NT2/D1 (cell line): ENCODE data around the gene RPGRIP1.
A peak's percentile ranks its signal among the peaks of the same experiment; 100 is the strongest.

Source experiments
- DNase-seq: peaks from one replicate; pipeline ENCODE4 v3.0.0-alpha.2; 2011; ENCODE audit warnings: low read depth, low spot score
- H3K27me3 ChIP-seq: 2 replicates; pipeline ENCODE4 v1.6.0; 2011; ENCODE audit warnings: mild to moderate bottlenecking; ENCODE audit not compliant: insufficient read length, insufficient read depth
- H3K36me3 ChIP-seq: 2 replicates; pipeline ENCODE4 v1.6.1; 2011; ENCODE audit warnings: mild to moderate bottlenecking, low read length, mixed read lengths; ENCODE audit not compliant: insufficient read depth, insufficient read length
- H3K4me1 ChIP-seq: 2 replicates; pipeline ENCODE4 v1.5.1; 2011; ENCODE audit not compliant: insufficient read depth, insufficient read length
- H3K4me3 ChIP-seq: 2 replicates; pipeline ENCODE4 v1.5.1; 2011; ENCODE audit warnings: low read depth; ENCODE audit not compliant: insufficient read length
- H3K9ac ChIP-seq: 2 replicates; pipeline ENCODE4 v1.6.0; 2011; ENCODE audit warnings: low read depth; ENCODE audit not compliant: insufficient read length
- H3K9me3 ChIP-seq: 2 replicates; pipeline ENCODE4 v1.5.1; 2011; ENCODE audit warnings: mild to moderate bottlenecking, low read length; ENCODE audit not compliant: insufficient read depth
- SUZ12 ChIP-seq: IDR thresholded peaks from 2 replicates; pipeline ENCODE4 v1.6.1; 2011; ENCODE audit not compliant: insufficient read length, insufficient read depth; ENCODE audit errors: extremely low read depth
- YY1 ChIP-seq: IDR thresholded peaks from 2 replicates; pipeline ENCODE4 v1.6.1; 2011; ENCODE audit not compliant: insufficient read length, insufficient read depth
- ZNF274 ChIP-seq: IDR thresholded peaks from 2 replicates; pipeline ENCODE4 v1.6.1; 2011; ENCODE audit warnings: mild to moderate bottlenecking, low read depth, low read length

The RPGRIP1 gene

DNA sequence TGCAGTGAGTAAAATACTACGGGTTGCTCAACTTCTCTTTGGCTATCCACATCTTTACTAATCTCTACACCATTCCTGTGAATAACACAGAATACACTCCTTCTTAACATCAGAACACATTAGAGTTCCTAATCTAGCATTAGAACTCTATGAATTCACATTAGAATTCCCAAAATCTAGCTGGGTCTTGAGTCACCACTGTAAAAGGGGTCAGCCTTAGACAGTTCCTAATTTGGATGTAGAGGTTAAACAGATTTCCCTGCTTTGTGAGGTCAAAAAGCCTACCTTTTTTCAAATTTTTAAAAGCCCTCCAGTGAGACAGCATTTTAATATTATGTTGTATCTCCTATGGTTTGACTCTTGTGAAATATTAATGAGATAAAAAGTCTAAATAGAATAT is 18.1 kb upstream of the RPGRIP1 start:
- Histone ChIP-seq H3K4me1 (no peaks in the 10 kb centered on the region), H3K27me3 (no peaks in the 10 kb centered on the region), H3K4me3 (no peak overlapping the region), H3K9me3 (no peaks in the 10 kb centered on the region), H3K36me3 (peaks cover 93% of the 10 kb centered on the region), H3K9ac (no peak overlapping the region)
- TF ChIP-seq YY1 (no peak), SUZ12 (no peak), ZNF274 (no peak)
- no peak for DNase-seq

DNA sequence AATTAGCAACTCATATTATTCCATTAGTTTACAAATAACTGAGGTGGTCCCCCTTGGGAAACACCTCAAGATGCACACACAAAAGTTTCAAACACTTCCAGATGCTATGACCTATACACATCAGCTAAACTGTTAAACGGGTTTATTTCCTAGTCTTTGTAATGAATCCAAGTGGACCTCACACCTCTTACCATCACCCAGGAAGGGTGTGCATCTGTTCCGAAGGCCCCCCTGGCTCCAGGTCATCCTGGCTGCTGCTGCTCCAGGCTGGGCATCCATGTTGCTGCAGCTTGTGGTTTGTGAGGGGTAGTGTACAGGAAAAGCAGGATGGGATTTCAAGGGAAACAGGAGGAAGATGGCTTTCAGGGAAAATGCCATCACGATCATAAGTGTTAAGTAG is 17.5 kb upstream of the RPGRIP1 start:
- H3K9me3 ChIP-seq = no peaks in the 10 kb centered on the region
- H3K4me1 ChIP-seq = no peaks in the 10 kb centered on the region
- DNase-seq = no peak
- TF ChIP-seq YY1 = no peak
- no peak for TF ChIP-seq SUZ12
- no peak for TF ChIP-seq ZNF274
- H3K9ac ChIP-seq = no peak overlapping the region
- no peak overlapping the region for H3K4me3 ChIP-seq
- H3K27me3 ChIP-seq = no peaks in the 10 kb centered on the region
- H3K36me3 ChIP-seq = peaks cover 90% of the 10 kb centered on the region

GRCh38 chr14:21263284-21264024 is 16.4 kb upstream of the RPGRIP1 start:
- no peak for TF ChIP-seq SUZ12
- Histone ChIP-seq H3K36me3 (peaks cover 90% of the 10 kb centered on the region), H3K4me1 (no peaks in the 10 kb centered on the region), H3K9me3 (no peaks in the 10 kb centered on the region), H3K27me3 (no peaks in the 10 kb centered on the region), H3K4me3 (peak overlapping the region; percentile 16), H3K9ac (no peak overlapping the region)
- DNase-seq = no peak

DNA sequence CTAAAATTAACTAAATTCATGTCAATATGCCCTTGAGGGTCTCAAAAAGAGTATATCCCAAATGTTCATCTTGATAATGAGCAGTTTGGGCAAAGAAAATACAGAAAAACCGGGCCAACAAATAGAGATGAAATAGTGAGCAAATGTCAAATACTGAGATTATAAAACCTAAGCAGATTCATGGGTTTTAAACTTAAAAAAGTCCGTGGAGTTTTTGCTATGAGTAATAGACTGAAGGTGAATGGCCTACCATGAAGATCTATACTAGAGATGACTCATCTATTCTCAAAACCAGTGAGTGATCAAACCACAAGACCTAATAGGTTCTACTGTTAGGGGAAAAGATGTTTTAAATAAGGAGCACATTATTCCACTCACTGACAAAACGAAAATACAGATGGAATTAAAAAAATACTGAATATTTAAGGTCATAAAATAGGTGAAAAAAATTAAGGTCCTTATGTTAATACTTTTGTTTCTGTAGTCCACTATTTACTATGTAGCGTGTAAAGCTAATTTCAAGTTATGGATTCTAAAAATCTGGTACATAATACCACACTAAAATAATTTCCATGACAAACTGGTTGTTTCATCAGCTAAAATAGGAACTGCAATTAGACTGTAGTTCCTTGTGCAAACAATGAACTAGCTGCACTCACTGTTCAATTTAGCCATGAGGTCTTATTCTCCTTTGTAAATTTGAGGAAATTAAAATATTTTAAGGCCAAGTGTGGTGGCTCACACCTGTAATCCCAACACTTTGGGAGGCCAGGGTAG is 15.7 kb upstream of the RPGRIP1 start:
- Histone ChIP-seq H3K9me3 (no peaks in the 10 kb centered on the region), H3K4me3 (peak overlapping the region; percentile 16), H3K9ac (no peak overlapping the region), H3K36me3 (peaks cover 88% of the 10 kb centered on the region), H3K27me3 (no peaks in the 10 kb centered on the region), H3K4me1 (no peaks in the 10 kb centered on the region)
- TF ChIP-seq ZNF274 (no peak), YY1 (no peak), SUZ12 (no peak)
- no peak for DNase-seq

GRCh38 chr14:21267431-21267845 is 12.4 kb upstream of the RPGRIP1 start:
- TF ChIP-seq ZNF274 = no peak
- TF ChIP-seq YY1 = no peak
- TF ChIP-seq SUZ12 = no peak
- H3K9me3 ChIP-seq = no peaks in the 10 kb centered on the region
- H3K4me3 ChIP-seq = peak overlapping the region; percentile 96
- peaks cover 61% of the 10 kb centered on the region for H3K36me3 ChIP-seq
- DNase-seq = no peak
- no peaks in the 10 kb centered on the region for H3K4me1 ChIP-seq
- H3K9ac ChIP-seq = peak overlapping the region; percentile 98
- no peaks in the 10 kb centered on the region for H3K27me3 ChIP-seq

DNA sequence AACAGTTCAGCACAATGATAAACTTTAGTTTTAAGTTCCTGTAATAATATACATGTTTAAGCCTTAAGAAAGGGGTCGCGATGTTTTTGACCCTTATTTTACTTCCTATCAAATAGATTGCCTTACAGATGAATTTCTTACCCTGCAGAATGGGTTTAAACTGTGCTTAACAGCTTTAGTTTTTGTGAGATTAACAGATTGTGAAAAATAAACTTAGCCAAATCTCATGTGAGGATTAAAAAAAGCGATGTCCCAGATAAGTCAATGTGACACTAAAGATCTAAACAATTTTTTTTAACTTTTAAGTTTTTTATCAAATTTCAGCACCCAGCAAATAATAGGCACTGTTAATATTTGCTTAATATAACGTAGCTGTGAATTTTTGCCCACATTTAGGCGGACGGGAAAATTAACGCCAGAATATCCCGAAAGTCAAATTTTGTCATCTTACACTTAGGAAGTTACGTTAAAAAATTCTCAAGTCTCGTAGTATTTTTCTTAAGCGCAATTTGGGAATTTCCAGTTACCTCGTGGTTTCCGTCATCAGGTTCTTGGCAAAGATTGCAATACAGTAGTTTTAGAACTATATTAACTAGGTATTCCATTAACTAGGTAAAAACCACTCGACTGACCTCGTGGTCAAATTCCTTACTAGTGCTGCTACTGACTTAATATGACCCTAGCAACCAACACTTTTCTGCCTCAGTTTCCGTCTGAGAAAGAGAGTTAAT is 11.8 kb upstream of the RPGRIP1 start:
- H3K4me1 ChIP-seq = no peaks in the 10 kb centered on the region
- DNase-seq = no peak
- H3K4me3 ChIP-seq = peak overlapping the region; percentile 96
- no peaks in the 10 kb centered on the region for H3K9me3 ChIP-seq
- no peaks in the 10 kb centered on the region for H3K27me3 ChIP-seq
- TF ChIP-seq YY1 (no peak), SUZ12 (no peak), ZNF274 (no peak)
- peaks cover 55% of the 10 kb centered on the region for H3K36me3 ChIP-seq
- peak overlapping the region; percentile 98 for H3K9ac ChIP-seq

DNA sequence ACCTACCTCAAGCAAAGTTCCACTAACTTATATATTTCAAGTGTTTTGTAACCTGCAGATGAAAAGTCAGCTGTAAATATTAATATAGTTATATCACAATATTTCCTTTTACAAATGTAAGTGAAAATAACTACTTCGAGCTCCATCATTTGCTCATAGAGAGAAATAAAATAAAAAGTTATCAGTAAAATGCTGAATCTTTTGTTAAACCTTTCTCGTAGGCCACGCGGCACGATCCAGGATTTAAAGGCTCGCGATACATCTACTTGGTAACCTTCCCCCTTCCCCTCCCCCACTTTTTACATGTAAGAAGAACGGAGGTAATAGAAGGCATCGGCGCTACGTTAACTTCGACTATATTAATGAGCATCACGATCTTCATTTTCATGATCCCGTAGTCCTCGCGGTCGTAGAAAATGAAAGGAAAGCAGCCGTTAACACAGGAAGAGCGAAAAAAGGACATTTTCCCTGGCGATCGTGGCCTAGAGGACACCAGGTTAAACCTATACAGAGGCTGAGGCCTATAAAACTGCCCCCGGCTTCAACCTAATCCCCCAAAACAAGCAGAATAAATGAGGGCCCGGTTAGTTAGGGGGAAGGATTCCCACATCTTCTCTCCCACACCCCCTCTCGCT is 11.1 kb upstream of the RPGRIP1 start:
- peak; percentile 42 for DNase-seq
- Histone ChIP-seq H3K27me3 (no peaks in the 10 kb centered on the region), H3K4me3 (peak overlapping the region; percentile 96), H3K9ac (peak overlapping the region; percentile 98), H3K4me1 (no peaks in the 10 kb centered on the region), H3K9me3 (no peaks in the 10 kb centered on the region), H3K36me3 (peaks cover 48% of the 10 kb centered on the region)
- no peak for TF ChIP-seq SUZ12
- no peak for TF ChIP-seq YY1
- TF ChIP-seq ZNF274 = no peak
